GM19397 (cell line): ENCODE data around the gene RINT1.
A peak's percentile ranks its signal among the peaks of the same experiment; 100 is the strongest.
"Not testable (repeated sequence)": the region's sequence is repeated elsewhere in the genome, so short reads cannot be mapped to it uniquely, and the experiment has no call there.

Source experiments
- ATAC-seq: cut with Tn5 transposase; IDR thresholded peaks from one replicate; pipeline ENCODE4 v1.9.1; 2021; ENCODE audit warnings: mild to moderate bottlenecking, moderate library complexity; ENCODE audit not compliant: unreplicated experiment

The RINT1 gene

GRCh38 chr7:105531792-105532671 lies at the start of gene RINT1:
RINT1 (plus strand) TSS chr7:105532201; CDS start chr7:105532316, 115 bp downstream.
- ATAC-seq: peak; percentile 94

GRCh38 chr7:105487579-105488571 lies 44.1 kb upstream of the RINT1 start:
- ATAC-seq: no peak

GRCh38 chr7:105489409-105489808 lies 42.6 kb upstream of the RINT1 start:
- ATAC-seq: no peak

- no peak for ATAC-seq
Observed at GRCh38 chr7:105493196-105493922, 38.6 kb upstream of the RINT1 start.

GRCh38 chr7:105493923-105494315 lies 38.1 kb upstream of the RINT1 start:
- ATAC-seq: no peak

- ATAC-seq: no peak
Observed at GRCh38 chr7:105496521-105496920, 35.5 kb upstream of the RINT1 start.

- ATAC-seq: no peak
Observed at GRCh38 chr7:105497016-105497415, 35.0 kb upstream of the RINT1 start.

- no peak for ATAC-seq
Observed at GRCh38 chr7:105502173-105502572, 29.8 kb upstream of the RINT1 start.

GRCh38 chr7:105512415-105512814 lies 19.6 kb upstream of the RINT1 start:
- no peak for ATAC-seq

- ATAC-seq: no peak
Observed at GRCh38 chr7:105512926-105513526, 19.0 kb upstream of the RINT1 start.

- ATAC-seq: not testable (repeated sequence)
Observed at GRCh38 chr7:105515610-105516009, 16.4 kb upstream of the RINT1 start.

- no peak for ATAC-seq
Observed at GRCh38 chr7:105519353-105519752, 12.6 kb upstream of the RINT1 start.

- ATAC-seq: not testable (repeated sequence)
Observed at GRCh38 chr7:105520620-105521019, 11.4 kb upstream of the RINT1 start.

GRCh38 chr7:105521027-105521716 lies 10.8 kb upstream of the RINT1 start:
- peak; percentile 38 for ATAC-seq

GRCh38 chr7:105521717-105522463 lies 10.1 kb upstream of the RINT1 start, which contains the start of gene PUS7:
PUS7 (minus strand) TSS chr7:105522271; CDS start chr7:105508512, 13,759 bp downstream.
- peak; percentile 85 for ATAC-seq

GRCh38 chr7:105524423-105524822 lies 7.6 kb upstream of the RINT1 start:
- ATAC-seq: not testable (repeated sequence)

- ATAC-seq: no peak
Observed at GRCh38 chr7:105524840-105525239, 7.2 kb upstream of the RINT1 start.

GRCh38 chr7:105527737-105528136 lies 4.3 kb upstream of the RINT1 start:
- ATAC-seq: not testable (repeated sequence)

GRCh38 chr7:105530126-105530525 lies 1.9 kb upstream of the RINT1 start:
- no peak for ATAC-seq
